HL-60 (cell line): ENCODE data around the gene CYB561A3.
A peak's percentile ranks its signal among the peaks of the same experiment; 100 is the strongest.

Experiments
- DNase-seq, 2 experiments: peaks; one replicate each; pipeline ENCODE4 v3.0.0-alpha.2; 2010 to 2020; ENCODE audit warnings: low read depth in 1 of 2, low spot score in 1 of 2
- H3K27ac ChIP-seq: fragments of 250-450 bp; sonication (Bioruptor Pico); replicated peaks from 2 replicates; pipeline ENCODE4 v1.5.1; 2020; ENCODE audit warnings: mild to moderate bottlenecking, moderate library complexity
- H3K27me3 ChIP-seq: fragments of 250-450 bp; sonication (Bioruptor Pico); 2 replicates; pipeline ENCODE4 v1.5.1; 2021; ENCODE audit warnings: mild to moderate bottlenecking, moderate library complexity; ENCODE audit not compliant: insufficient read depth, poor library complexity, severe bottlenecking
- H3K4me3 ChIP-seq: replicated peaks from 2 replicates; pipeline ENCODE4 v1.5.1; 2011; ENCODE audit warnings: mild to moderate bottlenecking, control low read depth, low read length; ENCODE audit not compliant: insufficient read depth
- GABPA ChIP-seq: IDR thresholded peaks from 2 replicates; pipeline ENCODE4 v1.6.1; 2012; ENCODE audit warnings: low read depth
- POLR2AphosphoS5 ChIP-seq: IDR thresholded peaks from 2 replicates; pipeline ENCODE4 v1.6.1; 2012; ENCODE audit warnings: low read depth
- SPI1 ChIP-seq: IDR thresholded peaks from 2 replicates; pipeline ENCODE4 v1.6.1; 2012; ENCODE audit warnings: low read depth, mild to moderate bottlenecking, borderline replicate concordance
- TF ChIP-seq, protein P1 (sequence below): IDR thresholded peaks from 2 replicates; pipeline ENCODE4 v1.6.1; 2012; ENCODE audit warnings: low read depth; ENCODE audit not compliant: insufficient replicate concordance
- TF ChIP-seq, protein P2 (sequence below): IDR thresholded peaks from one replicate; pipeline ENCODE4 v1.5.1; 2011; ENCODE audit warnings: low read length, control low read depth, inconsistent platforms; ENCODE audit not compliant: insufficient read depth

The CYB561A3 gene

DNA sequence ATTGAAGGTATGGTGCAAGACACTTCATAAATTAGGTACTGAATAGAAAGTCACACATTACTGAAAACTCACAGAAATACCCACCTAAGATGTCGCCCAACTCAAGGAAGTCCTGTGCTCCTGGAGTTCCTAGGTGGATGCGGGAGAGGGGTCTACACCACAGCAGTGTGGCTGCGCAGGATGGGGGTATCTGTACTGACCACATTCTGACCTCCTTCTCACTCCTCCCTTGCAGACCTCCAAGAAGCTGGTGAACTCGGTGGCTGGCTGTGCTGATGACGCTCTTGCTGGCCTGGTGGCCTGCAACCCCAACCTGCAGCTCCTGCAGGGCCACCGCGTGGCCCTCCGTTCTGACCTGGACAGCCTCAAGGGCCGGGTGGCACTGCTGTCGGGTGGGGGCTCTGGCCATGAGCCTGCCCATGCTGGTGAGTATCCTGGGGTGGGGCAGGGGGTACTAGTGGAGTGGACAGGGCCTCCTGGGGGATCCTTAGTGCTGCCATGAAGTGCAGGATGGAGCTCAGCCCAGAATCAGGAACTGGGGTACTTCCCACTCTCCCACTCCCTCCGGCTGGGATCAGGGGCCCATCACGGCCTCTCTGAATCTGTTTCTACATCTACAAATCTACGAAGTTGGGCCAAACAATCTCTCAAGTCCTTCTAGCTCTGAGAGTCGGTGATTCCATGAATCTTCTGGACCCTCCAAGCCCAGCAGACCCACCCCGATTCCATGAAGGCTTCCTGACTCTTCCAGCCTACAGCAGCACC, 23.8 kb downstream of the CYB561A3 start:
- Histone ChIP-seq H3K27ac (no peak overlapping the region), H3K27me3 (no peaks in the 10 kb centered on the region), H3K4me3 (no peak overlapping the region)
- TF ChIP-seq, protein P1, sequence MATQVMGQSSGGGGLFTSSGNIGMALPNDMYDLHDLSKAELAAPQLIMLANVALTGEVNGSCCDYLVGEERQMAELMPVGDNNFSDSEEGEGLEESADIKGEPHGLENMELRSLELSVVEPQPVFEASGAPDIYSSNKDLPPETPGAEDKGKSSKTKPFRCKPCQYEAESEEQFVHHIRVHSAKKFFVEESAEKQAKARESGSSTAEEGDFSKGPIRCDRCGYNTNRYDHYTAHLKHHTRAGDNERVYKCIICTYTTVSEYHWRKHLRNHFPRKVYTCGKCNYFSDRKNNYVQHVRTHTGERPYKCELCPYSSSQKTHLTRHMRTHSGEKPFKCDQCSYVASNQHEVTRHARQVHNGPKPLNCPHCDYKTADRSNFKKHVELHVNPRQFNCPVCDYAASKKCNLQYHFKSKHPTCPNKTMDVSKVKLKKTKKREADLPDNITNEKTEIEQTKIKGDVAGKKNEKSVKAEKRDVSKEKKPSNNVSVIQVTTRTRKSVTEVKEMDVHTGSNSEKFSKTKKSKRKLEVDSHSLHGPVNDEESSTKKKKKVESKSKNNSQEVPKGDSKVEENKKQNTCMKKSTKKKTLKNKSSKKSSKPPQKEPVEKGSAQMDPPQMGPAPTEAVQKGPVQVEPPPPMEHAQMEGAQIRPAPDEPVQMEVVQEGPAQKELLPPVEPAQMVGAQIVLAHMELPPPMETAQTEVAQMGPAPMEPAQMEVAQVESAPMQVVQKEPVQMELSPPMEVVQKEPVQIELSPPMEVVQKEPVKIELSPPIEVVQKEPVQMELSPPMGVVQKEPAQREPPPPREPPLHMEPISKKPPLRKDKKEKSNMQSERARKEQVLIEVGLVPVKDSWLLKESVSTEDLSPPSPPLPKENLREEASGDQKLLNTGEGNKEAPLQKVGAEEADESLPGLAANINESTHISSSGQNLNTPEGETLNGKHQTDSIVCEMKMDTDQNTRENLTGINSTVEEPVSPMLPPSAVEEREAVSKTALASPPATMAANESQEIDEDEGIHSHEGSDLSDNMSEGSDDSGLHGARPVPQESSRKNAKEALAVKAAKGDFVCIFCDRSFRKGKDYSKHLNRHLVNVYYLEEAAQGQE: no peak
- no peak for TF ChIP-seq SPI1
- no peak for DNase-seq

DNA sequence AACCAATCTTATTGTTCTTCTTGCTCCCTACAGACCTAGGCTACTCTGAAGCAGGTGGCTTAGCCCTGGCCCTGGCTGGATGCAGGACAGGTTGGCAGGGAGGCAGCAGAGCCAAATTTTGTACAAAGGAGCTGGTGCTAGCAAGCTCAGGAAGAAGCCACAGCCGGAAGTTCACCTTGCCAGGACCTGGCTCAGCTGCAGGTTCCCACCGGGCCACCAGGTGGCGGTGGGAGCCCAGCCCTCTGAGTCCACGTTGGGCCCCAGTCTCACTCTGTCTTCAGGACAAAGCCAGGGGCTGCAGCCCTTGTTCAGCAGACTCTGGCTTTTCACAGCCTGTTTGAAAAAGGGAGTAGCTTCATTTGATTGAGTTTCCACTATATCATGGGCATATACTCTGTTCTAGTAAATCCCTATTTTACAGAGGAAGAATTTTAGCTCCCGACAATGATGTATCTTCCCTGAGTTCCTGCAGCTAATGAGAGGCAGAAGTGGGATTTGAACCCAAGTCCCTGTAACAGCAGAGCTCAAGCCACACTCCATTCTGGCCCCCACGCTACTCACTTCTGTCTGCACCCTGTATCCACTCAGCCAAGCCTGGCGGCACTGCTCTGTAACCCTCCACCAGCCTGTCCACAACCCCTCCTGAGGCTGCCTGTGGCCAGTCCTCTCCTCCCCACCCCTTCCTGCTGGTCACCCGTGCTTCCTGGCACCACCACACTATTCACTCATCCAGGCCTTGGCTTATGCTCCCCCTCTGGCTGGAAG, 25.3 kb downstream of the CYB561A3 start:
- TF ChIP-seq GABPA: no peak
- TF ChIP-seq, protein P2, sequence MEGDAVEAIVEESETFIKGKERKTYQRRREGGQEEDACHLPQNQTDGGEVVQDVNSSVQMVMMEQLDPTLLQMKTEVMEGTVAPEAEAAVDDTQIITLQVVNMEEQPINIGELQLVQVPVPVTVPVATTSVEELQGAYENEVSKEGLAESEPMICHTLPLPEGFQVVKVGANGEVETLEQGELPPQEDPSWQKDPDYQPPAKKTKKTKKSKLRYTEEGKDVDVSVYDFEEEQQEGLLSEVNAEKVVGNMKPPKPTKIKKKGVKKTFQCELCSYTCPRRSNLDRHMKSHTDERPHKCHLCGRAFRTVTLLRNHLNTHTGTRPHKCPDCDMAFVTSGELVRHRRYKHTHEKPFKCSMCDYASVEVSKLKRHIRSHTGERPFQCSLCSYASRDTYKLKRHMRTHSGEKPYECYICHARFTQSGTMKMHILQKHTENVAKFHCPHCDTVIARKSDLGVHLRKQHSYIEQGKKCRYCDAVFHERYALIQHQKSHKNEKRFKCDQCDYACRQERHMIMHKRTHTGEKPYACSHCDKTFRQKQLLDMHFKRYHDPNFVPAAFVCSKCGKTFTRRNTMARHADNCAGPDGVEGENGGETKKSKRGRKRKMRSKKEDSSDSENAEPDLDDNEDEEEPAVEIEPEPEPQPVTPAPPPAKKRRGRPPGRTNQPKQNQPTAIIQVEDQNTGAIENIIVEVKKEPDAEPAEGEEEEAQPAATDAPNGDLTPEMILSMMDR: peak; percentile 98
- Histone ChIP-seq H3K4me3 (no peak overlapping the region), H3K27ac (peak overlapping the region; percentile 47), H3K27me3 (no peaks in the 10 kb centered on the region)
- DNase-seq: peak; percentile 63 to 81

DNA sequence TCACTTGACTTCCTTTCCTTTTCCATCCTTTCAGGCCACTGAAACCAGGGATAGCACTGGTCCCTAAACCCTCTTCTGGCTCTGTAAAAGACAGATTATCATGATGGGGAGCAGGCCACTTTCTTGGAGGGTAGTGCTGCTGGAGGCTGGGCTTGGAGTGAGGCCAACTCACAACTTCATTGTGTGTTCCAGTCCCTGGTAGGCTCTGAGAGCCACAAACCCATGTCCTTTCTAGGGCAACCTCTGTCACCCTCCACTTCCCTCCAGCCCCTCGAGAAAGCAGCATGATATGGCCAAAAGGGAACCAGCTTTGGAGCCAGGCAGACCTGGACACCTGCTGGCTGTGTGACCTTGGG, 26.3 kb downstream of the CYB561A3 start:
- no peak overlapping the region; the same call in 1 of the 2 replicates for H3K27ac ChIP-seq
- no peak overlapping the region for H3K4me3 ChIP-seq
- DNase-seq: no peak
- TF ChIP-seq POLR2AphosphoS5 (no peak), SPI1 (no peak), GABPA (no peak)
- TF ChIP-seq, protein P2: no peak
- TF ChIP-seq, protein P1: no peak
- no peaks in the 10 kb centered on the region for H3K27me3 ChIP-seq

DNA sequence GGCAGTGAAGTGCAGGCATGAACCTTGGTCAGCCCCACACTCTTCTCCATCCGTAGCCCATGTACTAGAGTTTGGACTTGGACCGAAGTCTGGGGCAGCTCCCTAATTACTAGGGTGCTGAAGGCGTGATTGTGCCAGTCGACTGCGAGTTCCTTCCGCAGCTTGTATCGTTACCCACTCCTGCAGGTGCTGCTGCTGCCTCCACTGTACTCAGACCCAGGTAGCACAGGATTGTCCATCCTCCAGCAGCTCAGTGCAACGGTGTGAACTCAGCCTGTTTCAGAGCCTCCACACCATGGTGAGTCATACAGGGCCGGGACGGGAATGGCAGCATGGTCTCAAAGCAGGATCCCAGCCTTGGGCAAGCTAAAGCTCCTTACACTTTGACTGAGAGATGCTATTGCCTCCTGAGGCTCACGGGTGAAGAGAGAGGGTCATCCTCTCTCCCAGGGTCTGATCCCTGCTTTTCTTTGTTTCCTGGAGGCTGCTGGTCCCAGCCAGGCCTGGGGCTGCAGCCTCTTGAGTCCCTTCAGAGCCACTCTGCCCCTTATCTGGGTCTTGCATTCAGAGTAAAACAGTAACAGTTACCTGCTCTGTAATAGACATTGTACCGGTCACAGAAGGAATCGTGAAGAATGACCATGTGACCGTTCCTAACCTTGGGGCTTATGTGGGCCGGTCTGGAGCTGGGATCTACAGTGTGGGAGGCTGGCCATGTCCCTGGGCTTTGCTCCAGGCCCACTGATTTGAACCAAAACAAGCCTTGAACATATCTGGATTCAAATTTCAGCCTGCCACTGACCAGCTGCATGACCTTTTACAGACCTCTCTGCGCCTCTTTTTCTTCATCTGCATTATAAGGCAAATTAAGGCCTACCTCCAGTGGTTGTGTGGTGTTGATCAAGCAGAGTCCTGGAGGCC, 27.0 kb downstream of the CYB561A3 start:
- Histone ChIP-seq H3K27ac (no peak overlapping the region), H3K27me3 (no peaks in the 10 kb centered on the region), H3K4me3 (no peak overlapping the region)
- TF ChIP-seq POLR2AphosphoS5: no peak
- TF ChIP-seq, protein P2: no peak
- TF ChIP-seq GABPA: no peak
- TF ChIP-seq SPI1: no peak
- TF ChIP-seq, protein P1: no peak
- DNase-seq: no peak
